GM18505 (cell line): ENCODE measurements around the gene SLC25A51.
"Not testable (repeated sequence)": the region's sequence is repeated elsewhere in the genome, so short reads cannot be mapped to it uniquely, and the experiment has no call there.

Experiments
- ATAC-seq: cut with Tn5 transposase; IDR thresholded peaks from one replicate; pipeline ENCODE4 v1.9.1; 2021; ENCODE audit not compliant: unreplicated experiment
- POLR2A ChIP-seq: IDR thresholded peaks from 4 replicates; pipeline ENCODE4 v1.6.1; 2011; ENCODE audit warnings: borderline replicate concordance; ENCODE audit not compliant: insufficient read depth, insufficient read length; ENCODE audit errors: extremely low read depth

SLC25A51 gene

DNA sequence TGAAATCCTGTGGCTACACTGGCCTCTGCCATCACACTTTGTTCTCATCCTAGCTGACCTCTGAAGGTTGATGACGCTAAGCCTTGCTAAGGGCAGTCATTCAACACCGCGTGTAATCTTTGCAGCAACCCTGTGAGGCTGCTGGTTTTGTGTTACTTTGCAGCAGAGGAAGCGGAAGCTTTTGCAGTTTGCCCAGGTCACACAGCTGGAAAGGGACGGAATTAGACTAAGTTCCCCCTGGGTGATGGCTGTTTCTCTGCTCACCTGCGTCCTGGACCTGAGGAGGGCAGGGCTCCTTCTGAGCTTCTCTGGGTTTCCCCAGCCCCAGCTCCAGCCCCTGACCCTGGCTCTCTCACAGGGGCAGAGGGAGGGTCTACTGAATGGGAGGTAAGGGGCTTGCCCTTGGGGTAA is 7.3 kb upstream of the SLC25A51 start:
- no peak for TF ChIP-seq POLR2A
- ATAC-seq = no peak

DNA sequence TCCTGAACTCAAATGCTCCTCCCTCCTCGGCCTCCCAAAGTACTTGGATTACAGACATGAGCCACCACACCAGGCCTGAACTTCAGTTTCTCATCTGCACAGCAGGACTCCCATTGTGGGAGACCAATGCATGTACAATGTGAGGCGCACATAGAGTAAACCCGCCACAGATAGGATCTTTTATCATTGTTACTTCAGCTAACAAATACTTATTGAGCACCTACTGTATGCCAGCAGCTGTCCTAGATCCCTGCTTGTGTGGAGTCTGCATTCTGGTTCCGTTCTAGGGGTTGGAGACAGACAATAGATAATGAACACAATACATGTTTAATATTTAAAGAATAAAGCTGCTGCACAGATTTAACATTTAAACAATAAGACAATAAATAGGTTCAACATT is 6.3 kb upstream of the SLC25A51 start:
- no peak for TF ChIP-seq POLR2A
- ATAC-seq = no peak

DNA sequence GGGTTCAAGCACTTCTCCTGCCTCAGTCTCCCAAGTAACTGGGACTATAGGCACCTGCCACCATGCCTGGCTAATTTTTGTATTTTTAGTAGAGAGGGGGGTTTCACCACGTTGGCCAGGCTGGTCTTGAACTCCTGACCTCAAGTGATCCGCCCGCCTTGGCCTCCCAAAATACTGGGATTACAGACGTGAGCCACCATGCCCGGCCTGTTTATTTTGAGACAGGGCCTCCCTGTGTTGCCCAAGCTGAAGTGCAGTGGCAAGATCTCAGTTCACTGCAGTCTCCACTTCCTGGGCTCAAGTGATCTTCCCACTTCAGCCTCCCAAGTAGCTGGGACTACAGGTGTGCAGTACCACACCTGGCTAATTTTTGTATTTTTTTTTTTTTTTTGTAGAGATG is 5.9 kb upstream of the SLC25A51 start:
- not testable (repeated sequence) for ATAC-seq

DNA sequence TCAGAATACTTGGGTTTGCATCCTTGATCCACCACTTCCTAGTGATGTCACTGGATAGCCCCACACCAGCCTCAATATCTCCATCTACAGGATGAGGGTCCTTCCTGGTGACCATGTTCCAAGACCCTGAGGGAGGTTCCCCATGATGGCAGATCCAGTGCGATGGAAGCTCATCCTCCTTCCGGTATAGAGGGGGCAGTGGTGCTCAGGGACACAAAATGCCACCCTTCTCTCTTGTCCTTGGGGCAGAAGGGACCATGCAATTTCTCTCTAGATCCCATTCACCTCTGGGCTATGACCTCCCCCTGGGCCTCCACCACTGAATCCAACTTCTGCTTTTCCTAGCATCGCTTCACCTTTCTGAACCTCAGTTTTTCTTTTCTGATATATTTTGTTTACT is 5.4 kb upstream of the SLC25A51 start:
- no peak for ATAC-seq
- TF ChIP-seq POLR2A = no peak

DNA sequence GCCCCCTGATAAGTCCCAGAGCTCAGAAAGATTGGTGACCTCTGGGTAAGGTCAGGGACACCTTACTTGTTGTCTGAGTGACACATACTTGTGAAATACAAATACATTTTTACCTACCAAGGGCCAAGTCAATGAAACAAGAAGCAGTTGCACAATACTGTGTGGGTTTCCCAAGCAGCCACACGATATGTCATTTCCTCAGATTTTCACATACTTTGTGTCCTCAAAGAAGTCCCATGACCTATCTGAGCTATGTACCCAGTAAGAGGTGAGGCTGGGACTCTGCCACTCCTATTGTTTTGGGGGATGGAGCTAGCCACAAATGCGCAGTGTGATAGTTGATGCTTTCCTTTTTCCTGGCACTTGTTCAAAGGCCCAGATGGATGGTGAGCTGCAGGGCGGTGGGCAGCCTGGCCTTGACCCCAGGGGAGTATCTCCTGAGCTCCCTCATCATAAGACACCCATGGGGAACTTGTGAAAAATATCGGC is 4.8 kb upstream of the SLC25A51 start:
- TF ChIP-seq POLR2A = no peak
- ATAC-seq = no peak

DNA sequence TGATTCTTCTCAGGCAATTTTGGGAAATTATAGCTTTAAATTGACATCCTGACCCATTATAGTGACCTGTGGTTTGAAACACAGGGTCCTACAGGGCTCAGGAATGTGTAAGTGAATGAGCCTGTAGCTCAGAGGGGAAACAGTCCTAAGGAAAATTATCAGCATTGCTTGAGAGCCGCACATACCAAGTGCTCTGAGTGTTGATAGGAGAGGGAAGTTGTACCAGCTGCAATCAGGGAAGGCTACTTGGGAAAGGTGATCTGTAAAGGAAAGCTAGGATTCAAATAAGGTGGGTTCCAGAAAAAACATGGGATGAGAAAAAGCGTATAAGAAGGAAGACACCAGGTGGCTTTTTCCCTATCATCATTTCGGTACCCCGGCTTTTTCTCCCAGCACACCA is 4.4 kb upstream of the SLC25A51 start:
- no peak for TF ChIP-seq POLR2A
- ATAC-seq = no peak

DNA sequence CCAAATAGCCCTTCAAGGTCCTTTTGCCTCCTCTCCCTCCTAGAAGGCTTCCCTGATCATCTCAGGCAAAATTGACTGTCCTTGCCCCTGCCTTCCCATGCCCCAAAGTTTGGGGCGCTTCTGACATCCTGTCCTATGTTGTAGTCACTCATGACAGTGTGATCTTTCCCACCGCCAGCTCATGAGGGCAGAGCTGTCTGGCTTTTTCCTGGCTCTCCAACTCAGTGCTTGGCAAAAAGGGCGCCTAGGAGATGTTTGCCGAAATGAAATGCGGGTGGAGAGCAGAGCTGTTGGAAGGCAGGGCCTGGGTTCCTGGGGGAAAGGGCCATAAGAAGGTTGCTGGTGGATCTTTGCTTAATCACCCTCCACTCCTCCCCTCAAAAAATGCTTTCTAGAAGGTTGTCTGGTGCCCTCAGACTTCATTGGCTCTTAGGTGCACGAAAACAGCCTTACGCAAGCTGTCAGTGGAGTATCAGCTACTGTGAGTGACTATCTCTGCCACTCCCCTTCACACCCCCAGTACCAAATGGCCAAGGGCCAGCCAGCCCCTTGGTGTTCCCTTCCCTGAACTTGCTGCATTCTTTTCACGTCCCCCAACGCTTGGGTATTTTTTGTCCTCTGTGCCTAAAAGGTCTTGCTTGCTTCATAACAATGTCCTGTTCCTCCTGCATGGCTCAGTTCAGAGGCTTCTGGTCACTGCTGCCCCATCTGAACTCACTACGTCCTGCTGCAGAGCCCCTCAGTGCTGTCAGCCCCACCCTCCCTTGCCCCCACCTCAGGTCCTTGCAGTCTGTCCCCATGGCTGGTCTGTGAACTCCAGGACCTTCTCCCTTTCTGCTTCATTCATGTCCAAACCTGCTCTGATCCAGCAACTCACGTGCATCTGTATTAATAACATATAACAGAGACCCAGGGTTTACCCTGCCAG is 2.6 kb upstream of the SLC25A51 start:
- TF ChIP-seq POLR2A = no peak

DNA sequence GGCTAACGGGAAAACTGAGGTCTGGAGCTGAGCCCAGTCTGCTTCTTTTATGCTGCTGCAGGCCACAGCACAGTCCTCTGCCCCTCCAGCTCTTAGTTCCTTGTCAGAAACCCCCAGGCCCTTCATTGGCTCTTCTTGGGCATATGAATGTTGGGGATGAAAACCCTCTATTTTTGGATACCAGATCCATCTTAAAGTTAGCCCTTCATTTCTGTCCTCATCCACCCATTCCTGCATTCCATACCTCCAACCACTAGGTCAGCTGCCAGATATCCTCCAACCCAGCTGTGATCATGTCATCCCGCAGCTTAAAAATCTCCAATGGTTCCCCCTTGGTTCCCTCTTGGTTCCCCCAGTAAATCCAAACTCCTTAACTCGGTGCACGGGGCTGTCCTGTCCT is 1.8 kb upstream of the SLC25A51 start:
- ATAC-seq = no peak
- no peak for TF ChIP-seq POLR2A

More for the DNA sequence above, 2.6 kb upstream of the SLC25A51 start:
- no peak for ATAC-seq

DNA sequence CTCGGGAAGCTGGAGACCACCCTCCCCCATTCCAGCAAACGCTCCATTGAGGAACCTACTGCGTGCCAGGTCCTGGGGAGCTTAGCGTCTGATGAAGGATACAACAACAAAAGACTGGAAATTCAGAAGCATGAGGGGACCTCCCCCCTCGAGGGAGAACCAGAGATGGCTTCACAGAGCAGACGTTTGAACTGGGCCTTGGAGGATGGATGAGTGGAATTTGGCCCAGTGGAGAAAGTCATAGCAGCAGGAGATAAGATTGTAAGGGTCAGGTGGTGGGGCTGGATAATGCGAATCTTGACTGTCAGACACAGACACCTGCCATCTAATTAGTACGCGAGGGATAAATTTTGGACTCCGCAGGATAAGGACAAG is 1.2 kb upstream of the SLC25A51 start:
- TF ChIP-seq POLR2A = no peak
- no peak for ATAC-seq

DNA sequence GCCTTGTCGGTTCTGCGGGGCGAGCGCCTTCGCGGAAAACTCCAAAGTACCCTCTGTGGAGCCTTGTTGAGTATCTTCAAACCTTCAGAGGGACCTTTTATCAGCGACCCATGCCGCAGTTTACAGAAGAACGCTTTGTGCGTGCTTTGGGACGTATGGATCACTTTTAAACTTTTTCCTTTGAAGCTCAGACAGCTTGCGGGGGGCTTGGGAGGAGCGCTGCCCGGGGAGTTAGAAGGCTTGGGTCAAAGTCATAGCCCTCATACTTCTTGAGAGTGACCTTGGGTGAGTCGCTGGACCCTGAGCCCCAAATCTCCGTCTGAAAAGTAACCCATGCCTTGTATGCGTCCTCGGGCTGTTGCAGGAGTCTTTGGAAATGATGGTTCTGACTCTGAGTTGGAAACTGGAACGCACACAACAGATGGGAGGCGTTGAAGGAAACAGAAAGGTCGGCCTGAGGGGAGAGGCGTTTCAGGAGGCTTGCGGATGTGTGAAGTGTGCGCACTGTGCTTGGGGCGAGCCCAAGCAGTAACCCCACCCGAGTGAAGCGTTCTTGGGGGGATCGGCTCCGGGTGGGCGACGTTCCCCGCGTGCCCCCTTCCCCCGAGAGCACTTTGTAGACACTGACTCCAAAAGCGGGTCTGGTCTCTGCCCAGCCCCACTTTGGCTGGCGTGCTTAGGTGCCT is 661 bp upstream of the SLC25A51 start:
- no peak for TF ChIP-seq POLR2A
- no peak for ATAC-seq

DNA sequence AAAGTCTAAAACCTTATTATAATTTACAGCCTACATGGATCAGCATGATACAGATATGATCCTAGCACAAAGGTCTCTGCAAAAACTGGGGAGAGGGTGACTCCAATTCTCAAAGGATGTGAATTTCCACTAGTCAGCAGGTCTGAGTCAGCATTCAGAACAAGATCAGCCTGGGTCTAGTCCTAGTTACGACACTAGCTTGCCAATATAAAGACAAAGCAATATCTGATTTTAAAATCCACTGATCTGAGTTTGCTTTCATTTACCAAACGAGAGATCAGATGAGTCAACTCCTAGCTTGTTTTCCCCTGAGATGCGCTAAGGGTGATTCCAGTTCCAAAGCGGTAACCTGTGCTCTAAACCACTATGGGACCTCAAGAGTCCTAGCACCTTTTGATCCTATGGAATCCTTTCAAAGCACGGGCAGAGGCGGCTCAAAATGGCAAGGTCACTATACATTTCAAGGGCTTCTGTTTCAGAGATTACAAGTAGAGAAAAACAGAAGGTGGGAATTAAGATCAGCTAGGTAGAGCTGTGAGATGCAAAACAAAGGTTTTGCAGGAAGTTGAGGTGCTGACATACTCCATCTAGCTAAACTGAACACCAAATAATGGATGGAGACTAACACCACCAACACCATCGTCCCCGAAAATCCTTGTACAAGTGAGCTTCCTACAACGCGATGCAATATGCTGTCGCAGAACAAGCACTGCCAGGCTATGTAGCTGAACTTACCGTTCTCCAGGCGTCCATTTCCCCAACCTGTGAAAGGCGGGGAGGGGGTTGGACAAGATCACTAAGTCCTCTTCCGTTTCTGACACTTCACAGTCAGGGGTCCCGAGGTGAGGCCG is 906 bp downstream of the SLC25A51 start:
- TF ChIP-seq POLR2A = no peak
- no peak for ATAC-seq

DNA sequence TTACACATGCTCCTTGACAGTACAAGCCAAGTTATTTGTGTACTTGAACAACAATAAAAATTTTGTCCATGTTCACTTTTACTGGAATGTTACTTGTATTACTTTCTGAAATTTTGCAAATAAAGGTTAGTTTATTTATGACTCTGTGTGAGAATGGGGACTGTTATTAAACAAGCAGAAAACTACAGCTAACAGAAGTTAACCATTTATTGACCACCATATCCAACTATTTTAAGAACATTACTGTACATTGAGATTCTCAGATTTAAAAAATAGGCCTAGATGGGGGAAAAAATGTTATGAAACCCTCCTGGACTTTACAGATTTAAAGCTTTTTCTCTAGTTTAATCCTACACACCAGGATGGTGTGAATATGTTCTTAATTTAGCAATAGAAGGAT is 1.8 kb downstream of the SLC25A51 start:
- TF ChIP-seq POLR2A = no peak

DNA sequence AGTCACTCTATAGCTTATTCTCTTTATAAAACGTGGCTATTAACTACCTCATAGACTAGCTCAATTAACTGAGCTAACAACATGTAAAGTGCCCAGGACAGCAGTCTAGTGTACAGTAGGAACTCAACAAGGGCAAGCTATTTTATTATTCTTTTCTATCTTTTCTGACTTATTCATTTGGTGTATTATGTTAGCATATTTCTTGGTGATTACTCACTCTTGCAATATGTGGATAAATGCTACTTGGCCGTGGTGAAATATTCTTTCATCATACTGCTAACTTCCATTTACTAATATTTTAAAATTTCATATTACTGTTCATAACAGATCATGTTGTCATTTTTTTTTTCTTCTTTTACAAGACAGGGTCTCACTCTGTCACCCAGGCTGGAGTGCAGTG is 4.9 kb downstream of the SLC25A51 start:
- ATAC-seq = no peak
- no peak for TF ChIP-seq POLR2A

More for the DNA sequence above, 1.8 kb downstream of the SLC25A51 start:
- no peak for ATAC-seq

DNA sequence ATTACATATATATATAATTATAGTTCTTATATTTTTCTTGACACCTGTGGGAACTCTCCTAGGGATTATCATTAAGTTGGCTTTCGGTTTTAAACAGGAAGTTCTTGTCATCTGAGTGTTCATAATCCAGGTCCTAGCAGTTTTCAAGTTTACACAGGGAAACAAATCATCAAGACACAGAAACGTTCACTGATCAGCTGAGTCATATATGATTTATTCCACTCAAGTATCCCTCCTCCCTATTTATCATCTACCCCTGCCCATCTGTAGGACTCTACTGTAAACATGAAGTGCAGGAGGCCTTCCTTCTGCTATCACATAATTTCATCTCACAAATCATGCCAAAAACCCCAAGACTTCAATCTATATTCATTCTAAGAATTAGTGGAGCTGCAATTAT is 6.3 kb downstream of the SLC25A51 start:
- no peak for TF ChIP-seq POLR2A
- no peak for ATAC-seq

DNA sequence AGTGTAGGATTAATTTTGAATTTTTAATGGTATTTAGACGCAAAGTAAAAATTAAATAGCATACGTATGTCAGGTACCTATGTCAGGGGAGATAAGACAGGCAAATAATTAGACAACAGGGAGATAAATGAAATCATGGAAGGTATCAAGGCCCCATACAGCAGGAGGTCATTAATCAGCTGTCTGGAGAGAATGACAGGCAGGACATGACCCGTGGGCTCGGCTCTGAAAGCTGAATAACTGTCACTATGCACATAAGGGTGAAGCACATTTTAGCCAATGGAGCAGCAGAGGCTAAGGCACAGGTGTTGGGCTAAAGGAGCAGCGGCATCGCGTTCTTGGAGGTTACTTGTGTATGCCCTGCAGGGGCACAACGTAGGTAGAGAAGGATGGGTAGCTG is 11.9 kb downstream of the SLC25A51 start:
- ATAC-seq = no peak
- TF ChIP-seq POLR2A = no peak

DNA sequence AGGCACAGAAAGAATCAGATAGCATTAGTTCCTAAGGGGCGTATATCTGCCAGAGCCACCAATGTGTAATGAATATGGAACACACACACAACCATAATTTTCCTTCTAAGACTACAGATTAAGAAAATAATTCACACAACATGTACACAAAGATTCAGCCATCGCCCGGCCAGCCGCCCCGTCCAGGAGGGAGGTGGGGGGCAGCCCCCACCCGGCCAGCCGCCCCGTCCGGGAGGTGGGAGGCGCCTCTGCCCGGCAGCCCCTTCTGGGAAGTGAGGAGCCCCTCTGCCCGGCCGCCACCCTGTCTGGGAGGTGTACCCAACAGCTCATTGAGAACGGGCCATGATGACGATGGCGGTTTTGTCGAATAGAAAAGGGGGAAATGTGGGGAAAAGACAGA is 12.9 kb downstream of the SLC25A51 start:
- ATAC-seq = not testable (repeated sequence)
